Measurements from ENCODE around the gene PITX2. TPM values are rescaled to one million over a fixed set of nuclear protein-coding genes. Genes with fewer than 3 reads are reported as not detected.

Gene PITX2
- total and polyA plus RNA-seq, 2 experiments from 2014 or later = 0.52 to 0.99 TPM

DNA sequence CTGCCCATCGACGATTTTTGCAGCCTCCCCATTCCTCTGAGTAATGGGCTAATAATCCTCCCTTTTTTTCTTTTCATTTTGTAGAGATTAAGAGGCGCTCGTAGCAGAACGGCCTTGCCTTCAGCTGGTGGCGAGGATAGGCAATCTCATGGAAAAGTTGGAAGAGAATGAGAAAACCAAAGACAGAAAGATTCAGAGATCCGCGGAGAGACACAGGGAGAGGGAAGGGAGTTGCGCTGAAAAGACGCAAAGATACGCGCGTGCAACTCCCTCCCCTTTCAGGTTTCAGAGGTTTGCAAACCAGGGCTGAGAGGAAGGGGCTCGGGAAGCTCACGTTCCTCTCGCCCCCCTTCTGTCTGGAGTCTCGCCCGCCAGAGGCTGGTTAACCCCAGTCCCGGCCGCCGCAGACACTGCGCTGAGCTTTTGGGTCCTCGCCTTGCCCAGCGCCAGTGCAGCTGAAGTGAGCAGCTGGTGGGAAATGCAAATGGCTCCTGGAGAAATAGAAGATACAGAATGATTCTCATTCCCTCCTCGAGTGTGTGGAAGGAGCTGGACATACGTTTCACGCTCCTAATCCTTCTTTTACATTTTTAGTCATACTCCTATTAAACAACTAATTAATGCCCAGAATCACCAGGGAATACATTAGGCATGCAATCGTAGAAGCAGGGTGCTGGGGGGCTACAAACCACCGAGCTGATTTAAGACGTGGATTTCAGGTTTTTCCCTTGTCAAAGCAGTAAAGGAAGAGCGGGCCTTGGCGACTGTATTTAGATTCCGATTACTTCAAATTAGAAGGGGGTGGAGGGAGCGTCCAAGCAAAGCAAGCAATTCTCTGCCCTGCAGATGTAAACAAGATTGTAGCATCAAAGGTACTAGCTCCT is 16.6 kb upstream of the PITX2 start:
- DNase-seq (ENCODE audit: low spot score) = peak; percentile 68
- peak overlapping the region; percentile 86 for H3K4me2 ChIP-seq
- peak overlapping the region; percentile 96 for H3K4me3 ChIP-seq
- H3K27me3 Mint-ChIP-seq (ENCODE audit: insufficient read depth, low read depth, poor library complexity) = peaks cover 81% of the 10 kb centered on the region
- no peaks in the 10 kb centered on the region for H3K36me3 ChIP-seq (ENCODE audit: insufficient read depth)
- H3K79me2 ChIP-seq (replicated peaks; ENCODE audit: insufficient read depth) = no peaks in the 10 kb centered on the region
- peaks cover 67% of the 10 kb centered on the region for H3K4me1 Mint-ChIP-seq
- TF ChIP-seq, protein P1, sequence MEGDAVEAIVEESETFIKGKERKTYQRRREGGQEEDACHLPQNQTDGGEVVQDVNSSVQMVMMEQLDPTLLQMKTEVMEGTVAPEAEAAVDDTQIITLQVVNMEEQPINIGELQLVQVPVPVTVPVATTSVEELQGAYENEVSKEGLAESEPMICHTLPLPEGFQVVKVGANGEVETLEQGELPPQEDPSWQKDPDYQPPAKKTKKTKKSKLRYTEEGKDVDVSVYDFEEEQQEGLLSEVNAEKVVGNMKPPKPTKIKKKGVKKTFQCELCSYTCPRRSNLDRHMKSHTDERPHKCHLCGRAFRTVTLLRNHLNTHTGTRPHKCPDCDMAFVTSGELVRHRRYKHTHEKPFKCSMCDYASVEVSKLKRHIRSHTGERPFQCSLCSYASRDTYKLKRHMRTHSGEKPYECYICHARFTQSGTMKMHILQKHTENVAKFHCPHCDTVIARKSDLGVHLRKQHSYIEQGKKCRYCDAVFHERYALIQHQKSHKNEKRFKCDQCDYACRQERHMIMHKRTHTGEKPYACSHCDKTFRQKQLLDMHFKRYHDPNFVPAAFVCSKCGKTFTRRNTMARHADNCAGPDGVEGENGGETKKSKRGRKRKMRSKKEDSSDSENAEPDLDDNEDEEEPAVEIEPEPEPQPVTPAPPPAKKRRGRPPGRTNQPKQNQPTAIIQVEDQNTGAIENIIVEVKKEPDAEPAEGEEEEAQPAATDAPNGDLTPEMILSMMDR (conservative IDR thresholded peaks at IDR 0.05; ENCODE audit: low read depth in 2 of 2) = no peak
- peak; percentile 95 for TF ChIP-seq EZH2 (IDR thresholded peaks at IDR 0.05; ENCODE audit: low read depth, unreplicated experiment)
- H3K9me3 Mint-ChIP-seq = peaks cover 3% of the 10 kb centered on the region; the same call in 2 of the 3 replicates
- peak overlapping the region; percentile 83 for H3K4me3 Mint-ChIP-seq
- H3K27ac Mint-ChIP-seq = no peak overlapping the region
- H3K36me3 Mint-ChIP-seq (ENCODE audit: low read depth) = no peaks in the 10 kb centered on the region
- H4K20me1 ChIP-seq (replicated peaks; ENCODE audit: insufficient read depth) = peaks cover 7% of the 10 kb centered on the region; the same call in 1 of the 2 replicates
- no peaks in the 10 kb centered on the region for H3K9me2 ChIP-seq (ENCODE audit: insufficient read depth)
- H2AFZ ChIP-seq = peak overlapping the region; percentile 57; the same call in 1 of the 2 replicates
- peak; percentile 13 for ATAC-seq
- H3K27me3 ChIP-seq (ENCODE audit: insufficient read depth) = peaks cover 88% of the 10 kb centered on the region
- H3K4me1 ChIP-seq (ENCODE audit: insufficient read depth) = peaks cover 68% of the 10 kb centered on the region
- peaks cover 34% of the 10 kb centered on the region for H3F3A ChIP-seq (replicated peaks; ENCODE audit: low read depth)
- H3K27ac ChIP-seq (ENCODE audit: low read depth) = no peak overlapping the region

GRCh38 chr4:110638089-110638746 is 15.3 kb upstream of the PITX2 start:
- TF ChIP-seq STAT1 (IDR thresholded peaks at IDR 0.05; ENCODE audit: unreplicated experiment) (no peak), EZH2 (IDR thresholded peaks at IDR 0.05; ENCODE audit: low read depth, unreplicated experiment) (peak; percentile 53)
- DNase-seq (ENCODE audit: low spot score) (peak; percentile 15), ATAC-seq (no peak)
- Histone ChIP-seq H3K27ac (ENCODE audit: low read depth) (no peak overlapping the region), H3F3A (replicated peaks; ENCODE audit: low read depth) (peaks cover 34% of the 10 kb centered on the region), H2AFZ (no peak overlapping the region), H3K4me3 (peak overlapping the region; percentile 96), H3K36me3 (ENCODE audit: insufficient read depth) (no peaks in the 10 kb centered on the region), H3K79me2 (replicated peaks; ENCODE audit: insufficient read depth) (no peaks in the 10 kb centered on the region), H4K20me1 (replicated peaks; ENCODE audit: insufficient read depth) (peaks cover 12% of the 10 kb centered on the region; the same call in 1 of the 2 replicates), H3K9me2 (ENCODE audit: insufficient read depth) (no peaks in the 10 kb centered on the region), H3K4me1 (ENCODE audit: insufficient read depth) (peaks cover 69% of the 10 kb centered on the region), H3K27me3 (ENCODE audit: insufficient read depth) (peaks cover 97% of the 10 kb centered on the region), H3K4me2 (peak overlapping the region; percentile 86)
- H3K36me3 Mint-ChIP-seq (ENCODE audit: low read depth) = no peaks in the 10 kb centered on the region
- no peak overlapping the region for H3K27ac Mint-ChIP-seq
- H3K9me3 Mint-ChIP-seq = peaks cover 3% of the 10 kb centered on the region; the same call in 2 of the 3 replicates
- peaks cover 69% of the 10 kb centered on the region for H3K4me1 Mint-ChIP-seq
- H3K27me3 Mint-ChIP-seq (ENCODE audit: insufficient read depth, low read depth, poor library complexity) = peaks cover 91% of the 10 kb centered on the region
- peak overlapping the region; percentile 83 for H3K4me3 Mint-ChIP-seq

DNA sequence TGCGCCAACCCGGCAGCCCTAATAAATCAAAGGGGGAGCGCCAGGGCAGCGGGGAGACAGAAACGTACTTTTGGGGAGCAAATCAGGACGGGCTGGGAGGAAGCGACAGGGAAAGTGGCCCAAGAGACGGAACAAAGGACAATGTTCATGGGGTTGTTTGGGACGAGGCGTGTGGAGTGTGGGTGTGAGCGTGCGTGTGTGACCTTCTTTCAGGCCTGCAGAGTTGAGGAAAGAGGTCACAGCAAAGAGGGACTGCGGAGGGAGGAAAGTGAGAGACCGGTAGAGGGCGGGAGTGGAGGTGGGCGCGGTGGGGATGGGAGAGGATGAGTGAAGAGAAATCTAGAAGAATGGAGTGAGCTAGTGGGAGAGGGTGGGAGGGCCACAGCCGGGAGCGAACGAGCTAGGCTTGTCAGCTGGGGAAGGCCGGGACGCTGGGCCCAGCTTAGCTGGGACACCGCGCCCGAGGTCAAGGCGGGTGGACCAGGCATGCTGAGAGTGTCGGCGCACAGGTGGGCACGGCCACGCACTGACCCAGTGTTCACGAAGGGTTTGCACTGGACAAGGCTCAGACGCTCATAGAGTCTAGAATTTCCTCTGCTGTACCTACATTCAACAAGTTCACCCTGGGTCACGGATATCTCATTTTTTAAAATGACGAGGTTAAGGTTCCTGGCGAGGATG is 14.7 kb upstream of the PITX2 start:
- Mint-ChIP-seq H3K4me3 (peak overlapping the region; percentile 83), H3K27me3 (ENCODE audit: insufficient read depth, low read depth, poor library complexity) (peaks cover 97% of the 10 kb centered on the region), H3K27ac (no peak overlapping the region), H3K9me3 (peaks cover 3% of the 10 kb centered on the region; the same call in 2 of the 3 replicates), H3K36me3 (ENCODE audit: low read depth) (no peaks in the 10 kb centered on the region), H3K4me1 (peaks cover 67% of the 10 kb centered on the region)
- peak overlapping the region; percentile 96 for H2AFZ ChIP-seq
- H3K27ac ChIP-seq (ENCODE audit: low read depth) = no peak overlapping the region
- peak; percentile 22 for ATAC-seq
- H3K36me3 ChIP-seq (ENCODE audit: insufficient read depth) = no peaks in the 10 kb centered on the region
- peaks cover 36% of the 10 kb centered on the region for H3F3A ChIP-seq (replicated peaks; ENCODE audit: low read depth)
- peak overlapping the region; percentile 96 for H3K4me3 ChIP-seq
- peak; percentile 75 for DNase-seq (ENCODE audit: low spot score)
- no peak for TF ChIP-seq NANOG (IDR thresholded peaks at IDR 0.05; ENCODE audit: borderline replicate concordance)
- TF ChIP-seq CREB1 (CRISPR knock-in tag; IDR thresholded peaks at IDR 0.05; ENCODE audit: low read depth) = no peak
- peak; percentile 27 for TF ChIP-seq EZH2 (IDR thresholded peaks at IDR 0.05; ENCODE audit: low read depth, unreplicated experiment)
- no peaks in the 10 kb centered on the region for H3K79me2 ChIP-seq (replicated peaks; ENCODE audit: insufficient read depth)
- no peaks in the 10 kb centered on the region for H3K9me2 ChIP-seq (ENCODE audit: insufficient read depth)
- H4K20me1 ChIP-seq (replicated peaks; ENCODE audit: insufficient read depth) = peaks cover 12% of the 10 kb centered on the region; the same call in 1 of the 2 replicates
- peaks cover 99% of the 10 kb centered on the region for H3K27me3 ChIP-seq (ENCODE audit: insufficient read depth)
- peak overlapping the region; percentile 86 for H3K4me2 ChIP-seq
- H3K4me1 ChIP-seq (ENCODE audit: insufficient read depth) = peaks cover 68% of the 10 kb centered on the region
